ENCODE results near the gene FGFR3. TPM values are rescaled to one million over a fixed set of nuclear protein-coding genes. Genes with fewer than 3 reads are reported as not detected.

FGFR3 gene
- total and polyA plus RNA-seq, 2 of the 4 experiments (the other 2 are of a cell fraction), result 0.18 to 0.67 TPM

GRCh38 chr4:1803523-1804423 is 10.7 kb downstream of the FGFR3 start:
- Histone ChIP-seq H2AK5ac (ENCODE audit: low read depth, low read length) (no peak overlapping the region), H3K79me1 (ENCODE audit: low read depth in 1 of 2, low read length in 2 of 2) (no peaks in the 10 kb centered on the region), H3K14ac (replicated peaks; ENCODE audit: low read depth, low read length) (no peak overlapping the region), H2AFZ (replicated peaks; ENCODE audit: low read length, poor library complexity) (no peak overlapping the region), H3K9me1 (ENCODE audit: insufficient read depth, low read length) (no peaks in the 10 kb centered on the region), H3K27me3 (ENCODE audit: control insufficient read depth, insufficient read depth, low read length) (no peaks in the 10 kb centered on the region), H3K4me1 (ENCODE audit: control insufficient read depth, insufficient read depth, low read length) (no peaks in the 10 kb centered on the region; the same call in 1 of the 2 replicates), H3K23ac (ENCODE audit: low read depth, low read length) (no peak overlapping the region), H4K5ac (ENCODE audit: low read depth, low read length) (no peak overlapping the region), H2BK5ac (ENCODE audit: low read depth, low read length, poor library complexity, severe bottlenecking) (no peak overlapping the region), H3K9me3 (ENCODE audit: control insufficient read depth, insufficient read depth, low read length) (no peaks in the 10 kb centered on the region), H3K27ac (ENCODE audit: insufficient read depth, low read length) (no peak overlapping the region), H3K9ac (ENCODE audit: low read depth, low read length) (no peak overlapping the region), H4K8ac (ENCODE audit: low read depth in 2 of 2, low read length in 2 of 2) (no peak overlapping the region), H3K4me3 (ENCODE audit: insufficient read depth, low read depth, low read length) (no peak overlapping the region), H2BK20ac (ENCODE audit: low read depth, low read length) (no peak overlapping the region), H4K91ac (ENCODE audit: insufficient read depth, low read depth, low read length) (no peak overlapping the region), H2BK120ac (ENCODE audit: low read depth, low read length) (no peak overlapping the region), H3K56ac (ENCODE audit: extremely low read depth, insufficient read depth, low read length) (no peak overlapping the region), H3K4ac (ENCODE audit: low read depth, low read length) (no peak overlapping the region), H3K36me3 (ENCODE audit: control insufficient read depth, insufficient read depth, low read length) (no peaks in the 10 kb centered on the region), H4K20me1 (ENCODE audit: insufficient read depth, low read length) (no peaks in the 10 kb centered on the region), H3K18ac (ENCODE audit: low read depth, low read length) (no peak overlapping the region), H2BK15ac (ENCODE audit: low read depth, low read length) (no peak overlapping the region), H3K4me2 (ENCODE audit: low read depth, low read length) (no peak overlapping the region), H2AK9ac (replicated peaks; ENCODE audit: low read depth, low read length, poor library complexity) (no peak overlapping the region)
- DNase-seq, result no peak
- CTCF ChIA-PET, result no interaction called here
- TF ChIP-seq RCOR1 (IDR thresholded peaks at IDR 0.05; ENCODE audit: insufficient replicate concordance, low read length), result no peak
- no peak for TF ChIP-seq CEBPB (IDR thresholded peaks at IDR 0.05; ENCODE audit: low read depth, low read length)
- no peak for TF ChIP-seq MAZ (IDR thresholded peaks at IDR 0.05; ENCODE audit: borderline replicate concordance, low read depth, low read length)
- TF ChIP-seq BHLHE40 (IDR thresholded peaks at IDR 0.05; ENCODE audit: low read depth, low read length), result no peak
- TF ChIP-seq RAD21 (IDR thresholded peaks at IDR 0.05; ENCODE audit: low read length), result no peak
- TF ChIP-seq CHD1 (IDR thresholded peaks at IDR 0.05; ENCODE audit: low read depth, low read length), result no peak
- no peak for TF ChIP-seq CTCF (conservative IDR thresholded peaks at IDR 0.05; ENCODE audit: low read depth, low read length)
- no peak for TF ChIP-seq NFE2L2 (IDR thresholded peaks at IDR 0.05; ENCODE audit: low read depth, low read length)
- ATAC-seq (ENCODE audit: low read depth), result no peak
- no TSS peak for BruUV-seq (replicated peaks)
- POLR2A ChIA-PET (ENCODE audit: unreplicated experiment), result no interaction called here
- WGBS, 2 experiments (ENCODE audit: extremely low coverage in 2 of 2, insufficient read length in 1 of 2), result 91% methylated on average over 45 of the region's 51 CpGs; no CpG with 5 or more reads in 1 of the 2 experiments
- dilution Hi-C loops (cut with HindIII; ENCODE audit: low sequenced_read_pairs, unreplicated experiment) (no loop called here), in situ Hi-C loops (cut with MboI; ENCODE audit: low sequenced_read_pairs) (no loop called here), intact Hi-C loops (cut with micrococcal nuclease) (no loop called here)
